ENCODE data around the gene ANKRD23.
"Not testable (repeated sequence)": the region's sequence is repeated elsewhere in the genome, so short reads cannot be mapped to it uniquely, and the experiment has no call there.

ANKRD23 gene

GRCh38 chr2:96806468-96807126, 37.2 kb downstream of the ANKRD23 start:
- Histone ChIP-seq H3K36me3 (ENCODE audit: insufficient read depth, low read length) (no peaks in the 10 kb centered on the region), H3K4me1 (ENCODE audit: control insufficient read depth, insufficient read depth, low read length) (peaks cover 8% of the 10 kb centered on the region), H3K4me2 (ENCODE audit: low read length) (no peak overlapping the region), H3K9me3 (replicated peaks; ENCODE audit: low read length) (no peaks in the 10 kb centered on the region), H3K27me3 (ENCODE audit: control insufficient read depth, insufficient read depth, low read length) (no peaks in the 10 kb centered on the region), H3K4me3 (ENCODE audit: low read length) (no peak overlapping the region), H3K9ac (ENCODE audit: low read depth, low read length) (no peak overlapping the region)

GRCh38 chr2:96805946-96806345, 37.9 kb downstream of the ANKRD23 start:
- H3K27me3 ChIP-seq (ENCODE audit: control insufficient read depth, insufficient read depth, low read length); H3K4me1 ChIP-seq (ENCODE audit: control insufficient read depth, insufficient read depth, low read length); H3K4me3 ChIP-seq (ENCODE audit: low read length); H3K4me2 ChIP-seq (ENCODE audit: low read length); H3K36me3 ChIP-seq (ENCODE audit: insufficient read depth, low read length); H3K9ac ChIP-seq (ENCODE audit: low read depth, low read length); H3K9me3 ChIP-seq (replicated peaks; ENCODE audit: low read length): not testable (repeated sequence)

- H3K27me3 ChIP-seq (ENCODE audit: control insufficient read depth, insufficient read depth, low read length) = no peaks in the 10 kb centered on the region
Measured at GRCh38 chr2:96804986-96805385, 38.8 kb downstream of the ANKRD23 start.

GRCh38 chr2:96802721-96803120, 41.1 kb downstream of the ANKRD23 start:
- Histone ChIP-seq H3K4me2 (ENCODE audit: low read length) (no peak overlapping the region), H3K9me3 (replicated peaks; ENCODE audit: low read length) (no peaks in the 10 kb centered on the region), H3K4me1 (ENCODE audit: control insufficient read depth, insufficient read depth, low read length) (peaks cover 8% of the 10 kb centered on the region), H3K9ac (ENCODE audit: low read depth, low read length) (no peak overlapping the region), H3K27me3 (ENCODE audit: control insufficient read depth, insufficient read depth, low read length) (no peaks in the 10 kb centered on the region), H3K4me3 (ENCODE audit: low read length) (no peak overlapping the region), H3K36me3 (ENCODE audit: insufficient read depth, low read length) (no peaks in the 10 kb centered on the region)

More at GRCh38 chr2:96804986-96805385, 38.8 kb downstream of the ANKRD23 start:
- Histone ChIP-seq H3K36me3 (ENCODE audit: insufficient read depth, low read length) (no peaks in the 10 kb centered on the region), H3K4me3 (ENCODE audit: low read length) (no peak overlapping the region), H3K4me2 (ENCODE audit: low read length) (no peak overlapping the region), H3K9ac (ENCODE audit: low read depth, low read length) (no peak overlapping the region), H3K4me1 (ENCODE audit: control insufficient read depth, insufficient read depth, low read length) (peaks cover 8% of the 10 kb centered on the region), H3K9me3 (replicated peaks; ENCODE audit: low read length) (no peaks in the 10 kb centered on the region)

- H3K9me3 ChIP-seq (replicated peaks; ENCODE audit: low read length) = no peaks in the 10 kb centered on the region
- H3K4me2 ChIP-seq (ENCODE audit: low read length) = no peak overlapping the region
Measured at GRCh38 chr2:96801786-96802595, 41.8 kb downstream of the ANKRD23 start.

GRCh38 chr2:96801005-96801785, 42.6 kb downstream of the ANKRD23 start:
- no peak overlapping the region for H3K4me3 ChIP-seq (ENCODE audit: low read length)
- H3K4me2 ChIP-seq (ENCODE audit: low read length) = no peak overlapping the region
- H3K9ac ChIP-seq (ENCODE audit: low read depth, low read length) = no peak overlapping the region
- H3K27me3 ChIP-seq (ENCODE audit: control insufficient read depth, insufficient read depth, low read length) = no peaks in the 10 kb centered on the region
- peaks cover 8% of the 10 kb centered on the region for H3K4me1 ChIP-seq (ENCODE audit: control insufficient read depth, insufficient read depth, low read length)
- no peaks in the 10 kb centered on the region for H3K9me3 ChIP-seq (replicated peaks; ENCODE audit: low read length)
- no peaks in the 10 kb centered on the region for H3K36me3 ChIP-seq (ENCODE audit: insufficient read depth, low read length)

More at GRCh38 chr2:96801786-96802595, 41.8 kb downstream of the ANKRD23 start:
- Histone ChIP-seq H3K27me3 (ENCODE audit: control insufficient read depth, insufficient read depth, low read length) (no peaks in the 10 kb centered on the region), H3K9ac (ENCODE audit: low read depth, low read length) (no peak overlapping the region), H3K4me3 (ENCODE audit: low read length) (no peak overlapping the region), H3K36me3 (ENCODE audit: insufficient read depth, low read length) (no peaks in the 10 kb centered on the region), H3K4me1 (ENCODE audit: control insufficient read depth, insufficient read depth, low read length) (peaks cover 8% of the 10 kb centered on the region)

- no peaks in the 10 kb centered on the region for H3K9me3 ChIP-seq (replicated peaks; ENCODE audit: low read length)
- H3K9ac ChIP-seq (ENCODE audit: low read depth, low read length) = no peak overlapping the region
- peaks cover 8% of the 10 kb centered on the region for H3K4me1 ChIP-seq (ENCODE audit: control insufficient read depth, insufficient read depth, low read length)
- H3K4me3 ChIP-seq (ENCODE audit: low read length) = no peak overlapping the region
- H3K4me2 ChIP-seq (ENCODE audit: low read length) = no peak overlapping the region
- no peaks in the 10 kb centered on the region for H3K36me3 ChIP-seq (ENCODE audit: insufficient read depth, low read length)
- H3K27me3 ChIP-seq (ENCODE audit: control insufficient read depth, insufficient read depth, low read length) = no peaks in the 10 kb centered on the region
Measured at GRCh38 chr2:96800061-96801004, 43.5 kb downstream of the ANKRD23 start.

GRCh38 chr2:96799623-96799935, 44.2 kb downstream of the ANKRD23 start:
- no peak overlapping the region for H3K4me3 ChIP-seq (ENCODE audit: low read length)
- no peak overlapping the region for H3K4me2 ChIP-seq (ENCODE audit: low read length)
- no peaks in the 10 kb centered on the region for H3K36me3 ChIP-seq (ENCODE audit: insufficient read depth, low read length)
- H3K9me3 ChIP-seq (replicated peaks; ENCODE audit: low read length) = no peaks in the 10 kb centered on the region
- H3K4me1 ChIP-seq (ENCODE audit: control insufficient read depth, insufficient read depth, low read length) = peaks cover 8% of the 10 kb centered on the region
- H3K27me3 ChIP-seq (ENCODE audit: control insufficient read depth, insufficient read depth, low read length) = no peaks in the 10 kb centered on the region
- H3K9ac ChIP-seq (ENCODE audit: low read depth, low read length) = no peak overlapping the region

- no peak overlapping the region for H3K4me2 ChIP-seq (ENCODE audit: low read length)
- H3K9me3 ChIP-seq (replicated peaks; ENCODE audit: low read length) = no peaks in the 10 kb centered on the region
- H3K36me3 ChIP-seq (ENCODE audit: insufficient read depth, low read length) = no peaks in the 10 kb centered on the region
- no peak overlapping the region for H3K9ac ChIP-seq (ENCODE audit: low read depth, low read length)
- H3K4me1 ChIP-seq (ENCODE audit: control insufficient read depth, insufficient read depth, low read length) = peaks cover 8% of the 10 kb centered on the region
- no peaks in the 10 kb centered on the region for H3K27me3 ChIP-seq (ENCODE audit: control insufficient read depth, insufficient read depth, low read length)
- no peak overlapping the region for H3K4me3 ChIP-seq (ENCODE audit: low read length)
Measured at GRCh38 chr2:96798733-96799622, 44.8 kb downstream of the ANKRD23 start.

- Histone ChIP-seq H3K4me2 (ENCODE audit: low read length) (no peak overlapping the region), H3K27me3 (ENCODE audit: control insufficient read depth, insufficient read depth, low read length) (no peaks in the 10 kb centered on the region), H3K9me3 (replicated peaks; ENCODE audit: low read length) (no peaks in the 10 kb centered on the region), H3K4me1 (ENCODE audit: control insufficient read depth, insufficient read depth, low read length) (peaks cover 4% of the 10 kb centered on the region), H3K9ac (ENCODE audit: low read depth, low read length) (no peak overlapping the region), H3K4me3 (ENCODE audit: low read length) (no peak overlapping the region), H3K36me3 (ENCODE audit: insufficient read depth, low read length) (no peaks in the 10 kb centered on the region)
Measured at GRCh38 chr2:96797066-96797625, 46.7 kb downstream of the ANKRD23 start.
